Caco-2 (cell line): ENCODE data around the gene FAT1. TPM values are rescaled to one million over a fixed set of nuclear protein-coding genes. Genes with fewer than 3 reads are reported as not detected.

Experiments
- BruUV-seq: library from RNA; stranded (reverse); fragments of 400-500 nt; replicated peaks from 2 replicates; lab custom pipeline; 2021; lab: Mats Ljungman, UMichigan
- CTCF ChIA-PET: fragments of 300-600 bp; sonication (Branson Sonifier 250); formaldehyde crosslinking; loops from one replicate; lab custom pipeline; 2022; ENCODE audit warnings: antibody characterized with exemption; lab: Charles Lee
- POLR2A ChIA-PET: fragments of 300-600 bp; sonication (Branson Sonifier 250); formaldehyde crosslinking; loops from one replicate; lab custom pipeline; 2022; ENCODE audit warnings: antibody characterized with exemption; lab: Charles Lee
- DNase-seq, 2 experiments: peaks; one replicate each; pipeline versions ENCODE4 v3.0.0 to v3.0.0-alpha.2; 2020 to 2022
- H3K27me3 ChIP-seq: replicated peaks from 2 replicates; pipeline ENCODE4 v1.6.0; 2011; ENCODE audit warnings: low read length; ENCODE audit not compliant: control insufficient read depth, insufficient read depth
- H3K36me3 ChIP-seq: 2 replicates; pipeline ENCODE4 v1.5.1; 2011; ENCODE audit warnings: low read length; ENCODE audit not compliant: control insufficient read depth, insufficient read depth
- H3K4me1 ChIP-seq: fragments of 250-450 bp; sonication (Bioruptor Pico); 2 replicates; pipeline ENCODE4 v1.5.1; 2020; ENCODE audit warnings: mild to moderate bottlenecking
- H3K4me3 ChIP-seq: 2 replicates; pipeline ENCODE4 v1.5.1; 2011; ENCODE audit warnings: low read depth, mild to moderate bottlenecking, control low read depth, low read length
- H3K9me3 ChIP-seq: fragments of 250-450 bp; sonication (Bioruptor Pico); 2 replicates; pipeline ENCODE4 v1.5.1; 2020; ENCODE audit warnings: mild to moderate bottlenecking, moderate library complexity
- H3K27ac Mint-ChIP-seq: one replicate; pipeline ENCODE4 v1.8.0; 2022; ENCODE audit warnings: mixed read lengths; ENCODE audit not compliant: unreplicated experiment
- H3K27me3 Mint-ChIP-seq: one replicate; pipeline ENCODE4 v1.8.0; 2022; ENCODE audit warnings: mixed read lengths; ENCODE audit not compliant: insufficient read depth, unreplicated experiment
- H3K36me3 Mint-ChIP-seq: one replicate; pipeline ENCODE4 v1.8.0; 2022; ENCODE audit warnings: mild to moderate bottlenecking, mixed read lengths; ENCODE audit not compliant: insufficient read depth, unreplicated experiment
- H3K4me1 Mint-ChIP-seq: one replicate; pipeline ENCODE4 v1.8.0; 2022; ENCODE audit warnings: low read depth, mixed read lengths; ENCODE audit not compliant: unreplicated experiment
- H3K4me3 Mint-ChIP-seq: one replicate; pipeline ENCODE4 v1.8.0; 2022; ENCODE audit warnings: mild to moderate bottlenecking, moderate library complexity, mixed read lengths; ENCODE audit not compliant: unreplicated experiment
- H3K9me3 Mint-ChIP-seq: one replicate; pipeline ENCODE4 v1.8.0; 2022; ENCODE audit warnings: mixed read lengths; ENCODE audit not compliant: unreplicated experiment
- CTCF ChIP-seq, 2 experiments: fragments of 200-600 bp in 1 of 2; IDR thresholded peaks; 1 replicate in 1 of 2; 2 replicates in 1 of 2; pipeline versions ENCODE4 v1.5.1 to v1.8.0; 2011 to 2022; ENCODE audit warnings: antibody characterized with exemption in 1 of 2, control low read depth in 1 of 2, inconsistent platforms in 1 of 2, low read depth in 1 of 2, low read length in 1 of 2, mild to moderate bottlenecking in 1 of 2, moderate library complexity in 1 of 2; ENCODE audit not compliant: insufficient read depth in 1 of 2, severe bottlenecking in 1 of 2, unreplicated experiment in 1 of 2
- intact Hi-C: fragments of 100-400 bp; cut with micrococcal nuclease; formaldehyde crosslinking; loops from one replicate; pipeline ENCODE4 v1.10.0; 2022; ENCODE audit not compliant: unreplicated experiment
- total RNA-seq: library from RNA; stranded (reverse); gene quantifications from 2 replicates; pipeline ENCODE4 v1.2.3, GENCODE V29; 2022

Gene FAT1
- total RNA-seq, 1 experiment from 2014 or later: 135 TPM

DNA sequence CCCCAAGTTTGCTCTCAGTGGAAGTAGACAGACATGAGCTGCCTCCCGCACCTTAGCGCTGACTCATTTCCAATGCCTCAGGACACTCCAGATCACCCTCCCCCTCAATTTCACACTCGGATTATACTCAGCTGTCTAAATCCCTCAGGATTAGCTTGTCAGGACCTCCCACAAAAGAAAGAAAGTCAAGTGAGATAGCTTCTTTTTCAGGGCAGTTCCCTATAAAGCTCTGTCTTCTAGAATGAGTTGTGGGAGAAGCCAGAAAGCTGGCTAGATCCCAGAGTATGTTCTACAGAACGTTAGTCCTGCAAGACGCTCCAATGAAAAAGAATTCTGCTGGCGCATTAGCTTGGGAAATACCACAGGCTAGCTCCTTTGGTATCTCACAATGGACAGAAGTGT lies 117.1 kb downstream of the FAT1 start:
- Mint-ChIP-seq H3K27ac (no peak overlapping the region), H3K4me3 (no peak overlapping the region), H3K9me3 (no peaks in the 10 kb centered on the region), H3K27me3 (no peaks in the 10 kb centered on the region), H3K36me3 (peaks cover 86% of the 10 kb centered on the region), H3K4me1 (peaks cover 7% of the 10 kb centered on the region)
- POLR2A ChIA-PET: no interaction called here
- intact Hi-C loops: no loop called here
- Histone ChIP-seq H3K27me3 (no peaks in the 10 kb centered on the region), H3K9me3 (no peaks in the 10 kb centered on the region; the same call in 1 of the 2 replicates), H3K4me1 (no peaks in the 10 kb centered on the region), H3K4me3 (no peak overlapping the region), H3K36me3 (no peaks in the 10 kb centered on the region; the same call in none of the 2 replicates)
- no peak for TF ChIP-seq CTCF (IDR thresholded peaks at IDR 0.05; ENCODE audit: insufficient read depth in 1 of 2, low read depth in 1 of 2, low read length in 1 of 2, severe bottlenecking in 1 of 2, unreplicated experiment in 1 of 2)
- DNase-seq: no peak
- CTCF ChIA-PET: interaction anchor here (1.1 kb wide), 1 partner anchor 19 kb away, joined by 3 read pairs; no protein-coding TSS in a partner anchor
- BruUV-seq: no TSS peak

GRCh38 chr4:186605261-186605865 lies 118.3 kb downstream of the FAT1 start:
- ChIA-PET CTCF (no interaction called here), POLR2A (no interaction called here)
- Histone ChIP-seq H3K9me3 (no peaks in the 10 kb centered on the region; the same call in 1 of the 2 replicates), H3K4me1 (no peaks in the 10 kb centered on the region), H3K4me3 (no peak overlapping the region), H3K27me3 (no peaks in the 10 kb centered on the region), H3K36me3 (no peaks in the 10 kb centered on the region; the same call in none of the 2 replicates)
- no peaks in the 10 kb centered on the region for H3K9me3 Mint-ChIP-seq
- intact Hi-C loops: no loop called here
- H3K27ac Mint-ChIP-seq: no peak overlapping the region
- BruUV-seq: no TSS peak
- H3K36me3 Mint-ChIP-seq: peaks cover 89% of the 10 kb centered on the region
- no peak for TF ChIP-seq CTCF (IDR thresholded peaks at IDR 0.05; ENCODE audit: insufficient read depth in 1 of 2, low read depth in 1 of 2, low read length in 1 of 2, severe bottlenecking in 1 of 2, unreplicated experiment in 1 of 2)
- H3K27me3 Mint-ChIP-seq: no peaks in the 10 kb centered on the region
- no peak for DNase-seq
- no peak overlapping the region for H3K4me3 Mint-ChIP-seq
- H3K4me1 Mint-ChIP-seq: peaks cover 7% of the 10 kb centered on the region

- Histone ChIP-seq H3K4me1 (no peaks in the 10 kb centered on the region), H3K9me3 (no peaks in the 10 kb centered on the region), H3K4me3 (no peak overlapping the region), H3K36me3 (no peaks in the 10 kb centered on the region; the same call in none of the 2 replicates), H3K27me3 (no peaks in the 10 kb centered on the region)
- Mint-ChIP-seq H3K4me3 (no peak overlapping the region), H3K9me3 (no peaks in the 10 kb centered on the region), H3K36me3 (peaks cover 89% of the 10 kb centered on the region), H3K27ac (no peak overlapping the region), H3K4me1 (peaks cover 7% of the 10 kb centered on the region), H3K27me3 (no peaks in the 10 kb centered on the region)
- BruUV-seq: no TSS peak
- intact Hi-C loops: no loop called here
- CTCF ChIA-PET: no interaction called here
- DNase-seq: no peak
- no peak for TF ChIP-seq CTCF (IDR thresholded peaks at IDR 0.05; ENCODE audit: insufficient read depth in 1 of 2, low read depth in 1 of 2, low read length in 1 of 2, severe bottlenecking in 1 of 2, unreplicated experiment in 1 of 2)
- POLR2A ChIA-PET: no interaction called here
Observed at GRCh38 chr4:186604124-186604807, 119.4 kb downstream of the FAT1 start.
